DOHH2 (cell line): ENCODE measurements around the gene IPO8.

Experiments used
- CTCF ChIP-seq: fragments of 200-600 bp; sonication (generic); IDR thresholded peaks from one replicate; pipeline ENCODE4 v1.5.1; 2014; ENCODE audit warnings: antibody characterized with exemption, mild to moderate bottlenecking, low read depth, low read length; ENCODE audit not compliant: poor library complexity, severe bottlenecking
- EZH2phosphoT487 ChIP-seq: fragments of 200-600 bp; sonication (generic); IDR thresholded peaks from 2 replicates; pipeline ENCODE4 v1.6.1; 2017; ENCODE audit warnings: borderline replicate concordance, mild to moderate bottlenecking, antibody characterized with exemption, low read length, moderate library complexity, mixed read lengths

- TF ChIP-seq CTCF (no peak), EZH2phosphoT487 (no peak)
Observed at GRCh38 chr12:30580344-30580743, 115.3 kb downstream of the IPO8 start.
